Measurements from ENCODE around the gene ZG16. TPM values are rescaled to one million over a fixed set of nuclear protein-coding genes. Genes with fewer than 3 reads are reported as not detected.

Gene ZG16
- total and polyA plus RNA-seq, 9 of the 15 experiments (the other 6 are each of a cell fraction or from before 2014, with no cell fraction given) = 0.04 TPM; not detected in 8

GRCh38 chr16:29806641-29807425 is 28.8 kb downstream of the ZG16 start (continued):
- TF ChIP-seq ARID4B (CRISPR knock-in tag; IDR thresholded peaks at IDR 0.05) (no peak), NUFIP1 (IDR thresholded peaks at IDR 0.05; ENCODE audit: partially characterized antibody) (no peak), ZNF3 (CRISPR knock-in tag; IDR thresholded peaks at IDR 0.05) (no peak), ZNF79 (CRISPR knock-in tag; IDR thresholded peaks at IDR 0.05; ENCODE audit: low read depth) (no peak), RBM34 (IDR thresholded peaks at IDR 0.05; ENCODE audit: borderline replicate concordance, insufficient read depth, low read length) (no peak), MEF2D (tag; conservative IDR thresholded peaks at IDR 0.05; ENCODE audit: low read depth) (no peak), ZNF586 (CRISPR knock-in tag; conservative IDR thresholded peaks at IDR 0.05) (no peak), HNRNPLL (IDR thresholded peaks at IDR 0.05; ENCODE audit: low read depth, low read length, poor library complexity, severe bottlenecking) (no peak), ATF6 (CRISPR knock-in tag; IDR thresholded peaks at IDR 0.05) (no peak), PRDM10 (IDR thresholded peaks at IDR 0.05; ENCODE audit: partially characterized antibody) (peak; percentile 24), BMI1 (IDR thresholded peaks at IDR 0.05; ENCODE audit: low read length) (no peak), GTF2B (IDR thresholded peaks at IDR 0.05; ENCODE audit: extremely low read depth, insufficient read length) (no peak)
